WTC11 (cell line): ENCODE measurements around the gene YY2. TPM values are rescaled to one million over a fixed set of nuclear protein-coding genes. Genes with fewer than 3 reads are reported as not detected.

Experiments
- ATAC-seq: fragments of 200-7000 bp; cut with Tn5 transposase; 2 replicates; pipeline ENCODE4 v1.10.0; 2021; ENCODE audit warnings: mild to moderate bottlenecking, moderate library complexity
- CTCF ChIA-PET: fragments of 300-600 bp; sonication (Branson Sonifier 250); formaldehyde crosslinking; loops from one replicate; lab custom pipeline; 2021; ENCODE audit warnings: antibody characterized with exemption; lab: Charles Lee
- POLR2A ChIA-PET: fragments of 350-600 bp; sonication (Branson Sonifier 250); formaldehyde crosslinking; loops from one replicate; lab custom pipeline; 2021; ENCODE audit warnings: antibody characterized with exemption; lab: Charles Lee
- DNase-seq: peaks from one replicate; pipeline ENCODE4 v3.0.0; 2021; ENCODE audit warnings: low spot score
- H3K27ac Mint-ChIP-seq: 2 replicates; pipeline ENCODE4 v1.8.0; 2021; ENCODE audit warnings: mixed read lengths
- H3K27me3 Mint-ChIP-seq: 2 replicates; pipeline ENCODE4 v1.8.0; 2021; ENCODE audit warnings: low read depth, mild to moderate bottlenecking, moderate library complexity, mixed read lengths
- H3K36me3 Mint-ChIP-seq: 2 replicates; pipeline ENCODE4 v1.8.0; 2021; ENCODE audit warnings: mixed read lengths
- H3K4me1 Mint-ChIP-seq: 2 replicates; pipeline ENCODE4 v1.8.0; 2022; ENCODE audit warnings: mixed read lengths
- H3K4me3 Mint-ChIP-seq: 2 replicates; pipeline ENCODE4 v1.8.0; 2021; ENCODE audit warnings: mild to moderate bottlenecking, moderate library complexity, mixed read lengths
- H3K9me3 Mint-ChIP-seq: 2 replicates; pipeline ENCODE4 v1.8.0; 2021; ENCODE audit warnings: mixed read lengths
- EMX1 ChIP-seq: fragments of 250-450 bp; sonication (Bioruptor Pico); IDR thresholded peaks from 2 replicates; pipeline ENCODE4 v1.8.0; 2021; ENCODE audit warnings: mild to moderate bottlenecking
- FOXJ3 ChIP-seq: sonication (generic); formaldehyde crosslinking; IDR thresholded peaks from 2 replicates; pipeline ENCODE4 v1.9.0; 2021; ENCODE audit warnings: missing genetic modification reagents, mild to moderate bottlenecking, borderline replicate concordance
- FOXK1 ChIP-seq: sonication (generic); formaldehyde crosslinking; IDR thresholded peaks from 2 replicates; pipeline ENCODE4 v1.8.0; 2022; ENCODE audit warnings: mild to moderate bottlenecking, moderate library complexity, missing genetic modification reagents
- FOXP1 ChIP-seq: sonication (generic); formaldehyde crosslinking; IDR thresholded peaks from 2 replicates; pipeline ENCODE4 v1.8.0; 2022; ENCODE audit warnings: missing genetic modification reagents, mild to moderate bottlenecking, moderate library complexity, borderline replicate concordance
- GRHL2 ChIP-seq: fragments of 250-450 bp; sonication (Bioruptor Pico); IDR thresholded peaks from 2 replicates; pipeline ENCODE4 v1.8.0; 2022; ENCODE audit warnings: mild to moderate bottlenecking, moderate library complexity; ENCODE audit not compliant: insufficient replicate concordance, severe bottlenecking
- HMGA2 ChIP-seq: fragments of 250-450 bp; sonication (Bioruptor Pico); IDR thresholded peaks from 2 replicates; pipeline ENCODE4 v1.4.0; 2021; ENCODE audit warnings: mild to moderate bottlenecking, moderate library complexity
- ZNF138 ChIP-seq: sonication (generic); formaldehyde crosslinking; conservative IDR thresholded peaks from 2 replicates; pipeline ENCODE4 v1.8.1; 2022; ENCODE audit warnings: mild to moderate bottlenecking, moderate library complexity, missing genetic modification reagents
- ZNF317 ChIP-seq: sonication (generic); formaldehyde crosslinking; IDR thresholded peaks from 2 replicates; pipeline ENCODE4 v1.8.1; 2023; ENCODE audit warnings: low read depth, mild to moderate bottlenecking, moderate library complexity, missing genetic modification reagents, borderline replicate concordance
- total RNA-seq: library from RNA; stranded (reverse); gene quantifications from 3 replicates; pipeline ENCODE4 v1.2.3, GENCODE V29; 2021
- TF ChIP-seq, protein P1 (sequence below): sonication (generic); formaldehyde crosslinking; IDR thresholded peaks from 2 replicates; pipeline ENCODE4 v1.8.1; 2023; ENCODE audit warnings: mild to moderate bottlenecking, missing genetic modification reagents
- TF ChIP-seq, protein P2 (sequence below): fragments of 250-450 bp; sonication (Bioruptor Pico); IDR thresholded peaks from 2 replicates; pipeline ENCODE4 v1.9.0; 2021; ENCODE audit warnings: mild to moderate bottlenecking, borderline replicate concordance
- TF ChIP-seq, protein P3 (sequence below): fragments of 250-450 bp; sonication (Bioruptor Pico); IDR thresholded peaks from 2 replicates; pipeline ENCODE4 v2.1.2; 2022; ENCODE audit warnings: mild to moderate bottlenecking, moderate library complexity
- TF ChIP-seq, protein P4 (sequence below): sonication (generic); formaldehyde crosslinking; IDR thresholded peaks from 2 replicates; pipeline ENCODE4 v1.8.1; 2023; ENCODE audit warnings: mild to moderate bottlenecking, moderate library complexity, missing genetic modification reagents
- TF ChIP-seq, protein P5 (sequence below): sonication (generic); formaldehyde crosslinking; conservative IDR thresholded peaks from 2 replicates; pipeline ENCODE4 v1.8.1; 2022; ENCODE audit warnings: mild to moderate bottlenecking, missing genetic modification reagents
- TF ChIP-seq, protein P6 (sequence below): sonication (generic); formaldehyde crosslinking; IDR thresholded peaks from 2 replicates; pipeline ENCODE4 v1.8.1; 2022; ENCODE audit warnings: low read depth, missing genetic modification reagents, borderline replicate concordance
- TF ChIP-seq, protein P7 (sequence below): sonication (generic); formaldehyde crosslinking; IDR thresholded peaks from 2 replicates; pipeline ENCODE4 v1.8.0; 2022; ENCODE audit warnings: missing genetic modification reagents
- TF ChIP-seq, protein P8 (sequence below): fragments of 250-450 bp; sonication (Bioruptor Pico); IDR thresholded peaks from 2 replicates; pipeline ENCODE4 v1.9.0; 2021; ENCODE audit warnings: mild to moderate bottlenecking

YY2 gene
- total RNA-seq, 1 experiment from 2014 or later = 1.4 TPM

DNA sequence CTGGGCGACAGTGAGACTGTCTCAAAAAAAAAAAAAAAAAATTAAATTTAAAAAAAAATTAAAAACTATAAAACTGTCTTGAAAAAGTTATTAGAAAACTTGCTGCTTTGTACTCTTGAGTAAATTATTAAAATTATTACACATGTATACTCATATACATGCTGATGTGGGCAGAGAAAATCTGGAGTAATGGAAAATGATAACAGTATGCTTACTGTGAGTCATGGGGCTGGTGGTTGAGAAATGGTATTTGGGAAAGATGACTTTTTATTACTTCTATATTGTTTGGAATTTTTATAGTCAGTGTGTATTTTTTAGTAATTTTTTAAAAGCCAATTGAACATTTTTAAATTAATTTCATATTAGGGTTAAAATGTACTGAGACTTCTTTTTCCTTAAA is 7.5 kb downstream of the YY2 start:
- Mint-ChIP-seq H3K27ac (no peak overlapping the region), H3K27me3 (no peaks in the 10 kb centered on the region), H3K4me3 (no peak overlapping the region), H3K9me3 (no peaks in the 10 kb centered on the region), H3K4me1 (peaks cover 4% of the 10 kb centered on the region; the same call in 1 of the 2 replicates), H3K36me3 (no peaks in the 10 kb centered on the region)
- ATAC-seq (no peak), DNase-seq (no peak)
- POLR2A ChIA-PET = no interaction called here
- TF ChIP-seq ZNF317 (no peak), FOXP1 (CRISPR knock-in tag) (no peak)
- TF ChIP-seq, protein P1, sequence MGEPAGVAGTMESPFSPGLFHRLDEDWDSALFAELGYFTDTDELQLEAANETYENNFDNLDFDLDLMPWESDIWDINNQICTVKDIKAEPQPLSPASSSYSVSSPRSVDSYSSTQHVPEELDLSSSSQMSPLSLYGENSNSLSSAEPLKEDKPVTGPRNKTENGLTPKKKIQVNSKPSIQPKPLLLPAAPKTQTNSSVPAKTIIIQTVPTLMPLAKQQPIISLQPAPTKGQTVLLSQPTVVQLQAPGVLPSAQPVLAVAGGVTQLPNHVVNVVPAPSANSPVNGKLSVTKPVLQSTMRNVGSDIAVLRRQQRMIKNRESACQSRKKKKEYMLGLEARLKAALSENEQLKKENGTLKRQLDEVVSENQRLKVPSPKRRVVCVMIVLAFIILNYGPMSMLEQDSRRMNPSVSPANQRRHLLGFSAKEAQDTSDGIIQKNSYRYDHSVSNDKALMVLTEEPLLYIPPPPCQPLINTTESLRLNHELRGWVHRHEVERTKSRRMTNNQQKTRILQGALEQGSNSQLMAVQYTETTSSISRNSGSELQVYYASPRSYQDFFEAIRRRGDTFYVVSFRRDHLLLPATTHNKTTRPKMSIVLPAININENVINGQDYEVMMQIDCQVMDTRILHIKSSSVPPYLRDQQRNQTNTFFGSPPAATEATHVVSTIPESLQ = no peak
- TF ChIP-seq, protein P2, sequence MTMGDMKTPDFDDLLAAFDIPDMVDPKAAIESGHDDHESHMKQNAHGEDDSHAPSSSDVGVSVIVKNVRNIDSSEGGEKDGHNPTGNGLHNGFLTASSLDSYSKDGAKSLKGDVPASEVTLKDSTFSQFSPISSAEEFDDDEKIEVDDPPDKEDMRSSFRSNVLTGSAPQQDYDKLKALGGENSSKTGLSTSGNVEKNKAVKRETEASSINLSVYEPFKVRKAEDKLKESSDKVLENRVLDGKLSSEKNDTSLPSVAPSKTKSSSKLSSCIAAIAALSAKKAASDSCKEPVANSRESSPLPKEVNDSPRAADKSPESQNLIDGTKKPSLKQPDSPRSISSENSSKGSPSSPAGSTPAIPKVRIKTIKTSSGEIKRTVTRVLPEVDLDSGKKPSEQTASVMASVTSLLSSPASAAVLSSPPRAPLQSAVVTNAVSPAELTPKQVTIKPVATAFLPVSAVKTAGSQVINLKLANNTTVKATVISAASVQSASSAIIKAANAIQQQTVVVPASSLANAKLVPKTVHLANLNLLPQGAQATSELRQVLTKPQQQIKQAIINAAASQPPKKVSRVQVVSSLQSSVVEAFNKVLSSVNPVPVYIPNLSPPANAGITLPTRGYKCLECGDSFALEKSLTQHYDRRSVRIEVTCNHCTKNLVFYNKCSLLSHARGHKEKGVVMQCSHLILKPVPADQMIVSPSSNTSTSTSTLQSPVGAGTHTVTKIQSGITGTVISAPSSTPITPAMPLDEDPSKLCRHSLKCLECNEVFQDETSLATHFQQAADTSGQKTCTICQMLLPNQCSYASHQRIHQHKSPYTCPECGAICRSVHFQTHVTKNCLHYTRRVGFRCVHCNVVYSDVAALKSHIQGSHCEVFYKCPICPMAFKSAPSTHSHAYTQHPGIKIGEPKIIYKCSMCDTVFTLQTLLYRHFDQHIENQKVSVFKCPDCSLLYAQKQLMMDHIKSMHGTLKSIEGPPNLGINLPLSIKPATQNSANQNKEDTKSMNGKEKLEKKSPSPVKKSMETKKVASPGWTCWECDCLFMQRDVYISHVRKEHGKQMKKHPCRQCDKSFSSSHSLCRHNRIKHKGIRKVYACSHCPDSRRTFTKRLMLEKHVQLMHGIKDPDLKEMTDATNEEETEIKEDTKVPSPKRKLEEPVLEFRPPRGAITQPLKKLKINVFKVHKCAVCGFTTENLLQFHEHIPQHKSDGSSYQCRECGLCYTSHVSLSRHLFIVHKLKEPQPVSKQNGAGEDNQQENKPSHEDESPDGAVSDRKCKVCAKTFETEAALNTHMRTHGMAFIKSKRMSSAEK = no peak
- TF ChIP-seq, protein P3, sequence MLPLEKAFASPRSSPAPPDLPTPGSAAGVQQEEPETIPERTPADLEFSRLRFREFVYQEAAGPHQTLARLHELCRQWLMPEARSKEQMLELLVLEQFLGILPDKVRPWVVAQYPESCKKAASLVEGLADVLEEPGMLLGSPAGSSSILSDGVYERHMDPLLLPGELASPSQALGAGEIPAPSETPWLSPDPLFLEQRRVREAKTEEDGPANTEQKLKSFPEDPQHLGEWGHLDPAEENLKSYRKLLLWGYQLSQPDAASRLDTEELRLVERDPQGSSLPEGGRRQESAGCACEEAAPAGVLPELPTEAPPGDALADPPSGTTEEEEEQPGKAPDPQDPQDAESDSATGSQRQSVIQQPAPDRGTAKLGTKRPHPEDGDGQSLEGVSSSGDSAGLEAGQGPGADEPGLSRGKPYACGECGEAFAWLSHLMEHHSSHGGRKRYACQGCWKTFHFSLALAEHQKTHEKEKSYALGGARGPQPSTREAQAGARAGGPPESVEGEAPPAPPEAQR (CRISPR knock-in tag) = no peak
- CTCF ChIA-PET = no interaction called here

DNA sequence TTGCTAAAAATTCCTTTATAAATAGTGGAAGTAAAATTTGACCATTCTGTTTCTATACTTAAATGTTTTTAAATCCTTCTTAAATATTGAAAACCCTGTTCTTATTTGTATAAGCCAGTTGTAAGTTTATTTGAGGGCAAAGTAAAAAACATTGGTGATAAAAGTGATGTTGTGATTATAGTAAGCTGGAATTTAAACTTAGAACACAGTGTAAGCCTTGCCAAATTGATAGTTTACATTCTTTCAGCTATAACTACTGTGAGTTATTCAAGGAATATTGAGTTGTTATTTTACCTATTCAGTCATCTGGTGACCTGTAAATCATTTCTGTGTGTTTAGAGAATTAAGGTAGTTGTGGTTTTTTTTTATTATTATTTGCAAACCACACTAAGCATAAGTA is 9.6 kb downstream of the YY2 start:
- POLR2A ChIA-PET = no interaction called here
- no peak overlapping the region for H3K4me3 Mint-ChIP-seq
- TF ChIP-seq FOXJ3 (CRISPR knock-in tag) = no peak
- no peak for TF ChIP-seq GRHL2 (CRISPR knock-in tag)
- TF ChIP-seq, protein P4, sequence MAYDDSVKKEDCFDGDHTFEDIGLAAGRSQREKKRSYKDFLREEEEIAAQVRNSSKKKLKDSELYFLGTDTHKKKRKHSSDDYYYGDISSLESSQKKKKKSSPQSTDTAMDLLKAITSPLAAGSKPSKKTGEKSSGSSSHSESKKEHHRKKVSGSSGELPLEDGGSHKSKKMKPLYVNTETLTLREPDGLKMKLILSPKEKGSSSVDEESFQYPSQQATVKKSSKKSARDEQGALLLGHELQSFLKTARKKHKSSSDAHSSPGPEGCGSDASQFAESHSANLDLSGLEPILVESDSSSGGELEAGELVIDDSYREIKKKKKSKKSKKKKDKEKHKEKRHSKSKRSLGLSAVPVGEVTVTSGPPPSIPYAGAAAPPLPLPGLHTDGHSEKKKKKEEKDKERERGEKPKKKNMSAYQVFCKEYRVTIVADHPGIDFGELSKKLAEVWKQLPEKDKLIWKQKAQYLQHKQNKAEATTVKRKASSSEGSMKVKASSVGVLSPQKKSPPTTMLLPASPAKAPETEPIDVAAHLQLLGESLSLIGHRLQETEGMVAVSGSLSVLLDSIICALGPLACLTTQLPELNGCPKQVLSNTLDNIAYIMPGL = no peak
- TF ChIP-seq, protein P5, sequence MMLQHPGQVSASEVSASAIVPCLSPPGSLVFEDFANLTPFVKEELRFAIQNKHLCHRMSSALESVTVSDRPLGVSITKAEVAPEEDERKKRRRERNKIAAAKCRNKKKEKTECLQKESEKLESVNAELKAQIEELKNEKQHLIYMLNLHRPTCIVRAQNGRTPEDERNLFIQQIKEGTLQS (CRISPR knock-in tag) = no peak
- TF ChIP-seq ZNF138 (CRISPR knock-in tag) = no peak
- TF ChIP-seq, protein P1 = no peak
- no peak for TF ChIP-seq EMX1 (CRISPR knock-in tag)
- TF ChIP-seq, protein P6, sequence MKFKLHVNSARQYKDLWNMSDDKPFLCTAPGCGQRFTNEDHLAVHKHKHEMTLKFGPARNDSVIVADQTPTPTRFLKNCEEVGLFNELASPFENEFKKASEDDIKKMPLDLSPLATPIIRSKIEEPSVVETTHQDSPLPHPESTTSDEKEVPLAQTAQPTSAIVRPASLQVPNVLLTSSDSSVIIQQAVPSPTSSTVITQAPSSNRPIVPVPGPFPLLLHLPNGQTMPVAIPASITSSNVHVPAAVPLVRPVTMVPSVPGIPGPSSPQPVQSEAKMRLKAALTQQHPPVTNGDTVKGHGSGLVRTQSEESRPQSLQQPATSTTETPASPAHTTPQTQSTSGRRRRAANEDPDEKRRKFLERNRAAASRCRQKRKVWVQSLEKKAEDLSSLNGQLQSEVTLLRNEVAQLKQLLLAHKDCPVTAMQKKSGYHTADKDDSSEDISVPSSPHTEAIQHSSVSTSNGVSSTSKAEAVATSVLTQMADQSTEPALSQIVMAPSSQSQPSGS (CRISPR knock-in tag) = no peak
- TF ChIP-seq, protein P7, sequence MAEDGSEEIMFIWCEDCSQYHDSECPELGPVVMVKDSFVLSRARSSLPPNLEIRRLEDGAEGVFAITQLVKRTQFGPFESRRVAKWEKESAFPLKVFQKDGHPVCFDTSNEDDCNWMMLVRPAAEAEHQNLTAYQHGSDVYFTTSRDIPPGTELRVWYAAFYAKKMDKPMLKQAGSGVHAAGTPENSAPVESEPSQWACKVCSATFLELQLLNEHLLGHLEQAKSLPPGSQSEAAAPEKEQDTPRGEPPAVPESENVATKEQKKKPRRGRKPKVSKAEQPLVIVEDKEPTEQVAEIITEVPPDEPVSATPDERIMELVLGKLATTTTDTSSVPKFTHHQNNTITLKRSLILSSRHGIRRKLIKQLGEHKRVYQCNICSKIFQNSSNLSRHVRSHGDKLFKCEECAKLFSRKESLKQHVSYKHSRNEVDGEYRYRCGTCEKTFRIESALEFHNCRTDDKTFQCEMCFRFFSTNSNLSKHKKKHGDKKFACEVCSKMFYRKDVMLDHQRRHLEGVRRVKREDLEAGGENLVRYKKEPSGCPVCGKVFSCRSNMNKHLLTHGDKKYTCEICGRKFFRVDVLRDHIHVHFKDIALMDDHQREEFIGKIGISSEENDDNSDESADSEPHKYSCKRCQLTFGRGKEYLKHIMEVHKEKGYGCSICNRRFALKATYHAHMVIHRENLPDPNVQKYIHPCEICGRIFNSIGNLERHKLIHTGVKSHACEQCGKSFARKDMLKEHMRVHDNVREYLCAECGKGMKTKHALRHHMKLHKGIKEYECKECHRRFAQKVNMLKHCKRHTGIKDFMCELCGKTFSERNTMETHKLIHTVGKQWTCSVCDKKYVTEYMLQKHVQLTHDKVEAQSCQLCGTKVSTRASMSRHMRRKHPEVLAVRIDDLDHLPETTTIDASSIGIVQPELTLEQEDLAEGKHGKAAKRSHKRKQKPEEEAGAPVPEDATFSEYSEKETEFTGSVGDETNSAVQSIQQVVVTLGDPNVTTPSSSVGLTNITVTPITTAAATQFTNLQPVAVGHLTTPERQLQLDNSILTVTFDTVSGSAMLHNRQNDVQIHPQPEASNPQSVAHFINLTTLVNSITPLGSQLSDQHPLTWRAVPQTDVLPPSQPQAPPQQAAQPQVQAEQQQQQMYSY = no peak
- no peak for TF ChIP-seq HMGA2
- TF ChIP-seq, protein P8, sequence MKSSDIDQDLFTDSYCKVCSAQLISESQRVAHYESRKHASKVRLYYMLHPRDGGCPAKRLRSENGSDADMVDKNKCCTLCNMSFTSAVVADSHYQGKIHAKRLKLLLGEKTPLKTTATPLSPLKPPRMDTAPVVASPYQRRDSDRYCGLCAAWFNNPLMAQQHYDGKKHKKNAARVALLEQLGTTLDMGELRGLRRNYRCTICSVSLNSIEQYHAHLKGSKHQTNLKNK (CRISPR knock-in tag) = no peak
- no peak for TF ChIP-seq FOXK1

More for the DNA sequence above, 9.6 kb downstream of the YY2 start:
- peaks cover 4% of the 10 kb centered on the region; the same call in 1 of the 2 replicates for H3K4me1 Mint-ChIP-seq
- H3K9me3 Mint-ChIP-seq = no peaks in the 10 kb centered on the region
- CTCF ChIA-PET = no interaction called here
- H3K27ac Mint-ChIP-seq = no peak overlapping the region
- no peaks in the 10 kb centered on the region for H3K36me3 Mint-ChIP-seq
- ATAC-seq (no peak), DNase-seq (no peak)
- no peaks in the 10 kb centered on the region for H3K27me3 Mint-ChIP-seq
